SK-N-SH treated with all-trans-retinoic acid at 6 μM for 48 hours (cell line): Measurements from ENCODE around the gene RBBP4.

ENCODE experiments used
- ATAC-seq: fragments of 200-7000 bp; cut with Tn5 transposase; 3 replicates; pipeline ENCODE4 v1.9.1; 2020; ENCODE audit warnings: mild to moderate bottlenecking, moderate library complexity
- BACH2 ChIP-seq: fragments of 250-450 bp; sonication (Bioruptor Pico); IDR thresholded peaks from 2 replicates; pipeline ENCODE4 v1.9.0; 2021; ENCODE audit warnings: mild to moderate bottlenecking, borderline replicate concordance
- CREB5 ChIP-seq: fragments of 250-450 bp; sonication (Bioruptor Pico); IDR thresholded peaks from 2 replicates; pipeline ENCODE4 v1.5.1; 2020; ENCODE audit warnings: low read depth, mild to moderate bottlenecking, moderate library complexity
- CSDC2 ChIP-seq: fragments of 250-450 bp; sonication (Bioruptor Pico); IDR thresholded peaks from 2 replicates; pipeline ENCODE4 v1.5.0; 2020; ENCODE audit warnings: mild to moderate bottlenecking, moderate library complexity
- CSRNP3 ChIP-seq: fragments of 250-450 bp; sonication (Bioruptor Pico); IDR thresholded peaks from 2 replicates; pipeline ENCODE4 v1.5.1; 2021; ENCODE audit warnings: mild to moderate bottlenecking, moderate library complexity
- ESRRG ChIP-seq: fragments of 250-450 bp; sonication (Bioruptor Pico); IDR thresholded peaks from 2 replicates; pipeline ENCODE4 v1.6.1; 2021; ENCODE audit warnings: mild to moderate bottlenecking
- GLIS3 ChIP-seq: fragments of 250-450 bp; sonication (Bioruptor Pico); IDR thresholded peaks from 2 replicates; pipeline ENCODE4 v1.5.0; 2020; ENCODE audit warnings: mild to moderate bottlenecking, moderate library complexity
- ISL1 ChIP-seq: fragments of 250-450 bp; sonication (Bioruptor Pico); IDR thresholded peaks from 2 replicates; pipeline ENCODE4 v2.1.2; 2022; ENCODE audit warnings: mild to moderate bottlenecking, moderate library complexity
- PATZ1 ChIP-seq: fragments of 250-450 bp; sonication (Bioruptor Pico); IDR thresholded peaks from 2 replicates; pipeline ENCODE4 v1.8.0; 2020; ENCODE audit warnings: mild to moderate bottlenecking, moderate library complexity, borderline replicate concordance
- POU6F1 ChIP-seq: fragments of 250-450 bp; sonication (Bioruptor Pico); IDR thresholded peaks from 2 replicates; pipeline ENCODE4 v1.8.0; 2021; ENCODE audit warnings: low read depth, mild to moderate bottlenecking, moderate library complexity, borderline replicate concordance
- RARB ChIP-seq: fragments of 250-450 bp; sonication (Bioruptor Pico); IDR thresholded peaks from 2 replicates; pipeline ENCODE4 v1.8.0; 2021; ENCODE audit warnings: mild to moderate bottlenecking, moderate library complexity
- SNAI2 ChIP-seq: fragments of 250-450 bp; sonication (Bioruptor Pico); IDR thresholded peaks from 2 replicates; pipeline ENCODE4 v1.5.0; 2020; ENCODE audit warnings: mild to moderate bottlenecking, moderate library complexity
- TCF4 ChIP-seq: fragments of 250-450 bp; sonication (Bioruptor Pico); IDR thresholded peaks from 2 replicates; pipeline ENCODE4 v1.8.0; 2021; ENCODE audit warnings: mild to moderate bottlenecking, moderate library complexity, borderline replicate concordance
- TOX ChIP-seq: fragments of 250-450 bp; sonication (Bioruptor Pico); IDR thresholded peaks from 2 replicates; pipeline ENCODE4 v1.8.0; 2021; ENCODE audit warnings: mild to moderate bottlenecking, moderate library complexity, borderline replicate concordance
- TSHZ2 ChIP-seq: fragments of 250-450 bp; sonication (Bioruptor Pico); IDR thresholded peaks from 2 replicates; pipeline ENCODE4 v1.5.0; 2020; ENCODE audit warnings: mild to moderate bottlenecking, moderate library complexity
- ZFP3 ChIP-seq: fragments of 250-450 bp; sonication (Bioruptor Pico); IDR thresholded peaks from 2 replicates; pipeline ENCODE4 v1.5.0; 2020; ENCODE audit warnings: mild to moderate bottlenecking, moderate library complexity
- ZFP30 ChIP-seq: fragments of 450-650 bp; formaldehyde crosslinking; IDR thresholded peaks from 2 replicates; pipeline ENCODE4 v1.5.0; 2022; ENCODE audit warnings: mild to moderate bottlenecking, moderate library complexity
- ZNF70 ChIP-seq: fragments of 450-650 bp; formaldehyde crosslinking; IDR thresholded peaks from 2 replicates; pipeline ENCODE4 v1.5.0; 2020; ENCODE audit warnings: mild to moderate bottlenecking, moderate library complexity
- ZNF8 ChIP-seq: fragments of 450-650 bp; formaldehyde crosslinking; IDR thresholded peaks from 2 replicates; pipeline ENCODE4 v1.5.0; 2020; ENCODE audit warnings: mild to moderate bottlenecking, moderate library complexity

RBBP4 gene

GRCh38 chr1:32681509-32681908 is 30.5 kb downstream of the RBBP4 start:
- TF ChIP-seq ZNF8 (CRISPR knock-in tag): no peak
- no peak for TF ChIP-seq TOX
- TF ChIP-seq CSDC2 (CRISPR knock-in tag): no peak
- TF ChIP-seq POU6F1 (CRISPR knock-in tag): no peak
- no peak for TF ChIP-seq ZNF70 (CRISPR knock-in tag)
- no peak for TF ChIP-seq GLIS3 (CRISPR knock-in tag)
- TF ChIP-seq RARB: no peak
- no peak for TF ChIP-seq SNAI2
- no peak for TF ChIP-seq TSHZ2 (CRISPR knock-in tag)
- no peak for TF ChIP-seq ISL1 (CRISPR knock-in tag)
- no peak for TF ChIP-seq ZFP3
- TF ChIP-seq PATZ1 (CRISPR knock-in tag): no peak
- no peak for TF ChIP-seq CSRNP3 (CRISPR knock-in tag)
- no peak for TF ChIP-seq ESRRG (CRISPR knock-in tag)
- TF ChIP-seq TCF4 (CRISPR knock-in tag): no peak
- no peak for TF ChIP-seq ZFP30
- TF ChIP-seq BACH2 (CRISPR knock-in tag): no peak
- peak; percentile 68 for ATAC-seq

DNA sequence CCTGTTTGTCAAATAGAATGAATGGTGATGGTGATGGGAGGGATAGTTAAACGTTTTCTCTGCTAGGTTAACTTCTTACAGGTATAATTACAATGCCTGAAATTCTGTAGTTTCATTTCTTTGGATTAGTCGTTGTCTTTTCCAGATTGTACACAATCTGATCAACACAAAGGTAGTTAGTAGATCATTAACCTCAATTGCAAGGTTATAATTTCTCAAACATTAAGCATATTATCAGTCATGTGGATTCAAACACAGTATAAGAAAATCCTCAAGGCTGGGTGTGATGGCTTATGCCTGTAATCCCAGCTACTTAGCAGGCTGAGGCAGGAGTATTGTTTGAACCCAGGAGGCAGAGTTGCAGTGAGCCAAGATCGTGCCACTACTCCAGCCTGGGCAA is 31.0 kb downstream of the RBBP4 start:
- ATAC-seq: no peak
- TF ChIP-seq ZNF70 (CRISPR knock-in tag): no peak
- no peak for TF ChIP-seq TSHZ2 (CRISPR knock-in tag)
- TF ChIP-seq CREB5: no peak
- TF ChIP-seq POU6F1 (CRISPR knock-in tag): no peak
- no peak for TF ChIP-seq ISL1 (CRISPR knock-in tag)
- TF ChIP-seq ESRRG (CRISPR knock-in tag): no peak
- TF ChIP-seq GLIS3 (CRISPR knock-in tag): no peak
